ENCODE measurements around the gene GPR150. TPM values are rescaled to one million over a fixed set of nuclear protein-coding genes. Genes with fewer than 3 reads are reported as not detected.

Gene GPR150
- under 0.01 TPM for total RNA-seq

DNA sequence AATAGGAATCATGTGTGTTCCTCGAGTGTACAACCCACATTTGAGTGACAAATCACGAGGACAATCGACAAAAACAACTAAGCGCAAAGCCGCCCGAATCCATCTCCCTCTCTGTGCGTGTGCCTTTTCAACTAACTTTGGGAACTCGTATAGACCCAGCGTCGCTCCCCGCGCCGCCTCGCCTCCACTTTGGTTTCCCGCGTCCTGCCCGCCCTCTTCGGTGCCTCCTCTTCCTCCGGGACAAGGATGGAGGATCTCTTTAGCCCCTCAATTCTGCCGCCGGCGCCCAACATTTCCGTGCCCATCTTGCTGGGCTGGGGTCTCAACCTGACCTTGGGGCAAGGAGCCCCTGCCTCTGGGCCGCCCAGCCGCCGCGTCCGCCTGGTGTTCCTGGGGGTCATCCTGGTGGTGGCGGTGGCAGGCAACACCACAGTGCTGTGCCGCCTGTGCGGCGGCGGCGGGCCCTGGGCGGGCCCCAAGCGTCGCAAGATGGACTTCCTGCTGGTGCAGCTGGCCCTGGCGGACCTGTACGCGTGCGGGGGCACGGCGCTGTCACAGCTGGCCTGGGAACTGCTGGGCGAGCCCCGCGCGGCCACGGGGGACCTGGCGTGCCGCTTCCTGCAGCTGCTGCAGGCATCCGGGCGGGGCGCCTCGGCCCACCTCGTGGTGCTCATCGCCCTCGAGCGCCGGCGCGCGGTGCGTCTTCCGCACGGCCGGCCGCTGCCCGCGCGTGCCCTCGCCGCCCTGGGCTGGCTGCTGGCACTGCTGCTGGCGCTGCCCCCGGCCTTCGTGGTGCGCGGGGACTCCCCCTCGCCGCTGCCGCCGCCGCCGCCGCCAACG, at the start of gene GPR150:
GPR150 (plus strand) TSS at position 58 of the 840 bp plus-strand sequence; CDS start at position 247, 189 bp downstream.
- peaks cover 9 to 14% (median 12%) of the 10 kb centered on the region in 3 donors for H3K4me1 ChIP-seq (ENCODE audit: control insufficient read depth in 3 of 3, insufficient read depth in 3 of 3, low read length in 3 of 3)
- H3K27me3 ChIP-seq (ENCODE audit: control insufficient read depth in 3 of 3, insufficient read depth in 3 of 3, low read length in 3 of 3) = peaks cover 0 to 7% (median 2%) of the 10 kb centered on the region in 3 donors
- H3K9ac ChIP-seq (ENCODE audit: low read depth in 1 of 3, low read length in 3 of 3) = peak within 1 kb of the TSS in 2 of 3 donors; percentile 48 to 70
- H3K4me3 ChIP-seq (ENCODE audit: low read length in 3 of 3) = peak within 1 kb of the TSS; percentile 72 to 75 (median 74)
- no peaks in the 10 kb centered on the region for H3K9me3 ChIP-seq (ENCODE audit: control insufficient read depth in 3 of 3, low read length in 3 of 3)
- H3K36me3 ChIP-seq (ENCODE audit: control insufficient read depth in 3 of 3, insufficient read depth in 3 of 3, low read length in 3 of 3) = no peaks in the 10 kb centered on the region
- no peak within 1 kb of the TSS for H3K27ac ChIP-seq (ENCODE audit: low read depth, low read length)

DNA sequence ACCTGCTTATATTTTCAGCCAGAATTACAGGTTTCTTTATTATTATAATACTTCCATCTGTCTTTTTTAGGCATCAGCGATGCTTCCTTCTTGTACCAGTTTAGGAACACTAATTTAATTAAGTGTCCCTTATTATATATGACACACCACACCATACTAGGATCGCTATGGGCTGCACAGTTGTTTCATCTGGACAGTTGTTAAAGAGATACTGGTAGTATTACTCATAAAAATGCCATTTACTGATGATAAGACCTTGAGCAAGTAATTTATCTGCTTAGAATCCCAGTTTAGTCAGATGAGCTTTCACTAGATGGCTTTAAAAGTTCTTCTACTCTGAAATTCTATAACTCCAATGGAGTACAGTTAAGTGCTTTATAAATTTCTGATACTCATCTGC, 47.9 kb upstream of the GPR150 start:
- Histone ChIP-seq H3K36me3 (ENCODE audit: control insufficient read depth in 3 of 3, insufficient read depth in 3 of 3, low read length in 3 of 3) (peaks cover 0 to 5% (median 5%) of the 10 kb centered on the region in 3 donors), H3K9me3 (ENCODE audit: control insufficient read depth in 3 of 3, low read length in 3 of 3) (no peaks in the 10 kb centered on the region), H3K27ac (ENCODE audit: low read depth, low read length) (no peak overlapping the region), H3K4me1 (ENCODE audit: control insufficient read depth in 3 of 3, insufficient read depth in 3 of 3, low read length in 3 of 3) (peaks cover 0 to 6% (median 0%) of the 10 kb centered on the region in 3 donors), H3K27me3 (ENCODE audit: control insufficient read depth in 3 of 3, insufficient read depth in 3 of 3, low read length in 3 of 3) (no peaks in the 10 kb centered on the region), H3K4me3 (ENCODE audit: low read length in 3 of 3) (no peak overlapping the region), H3K9ac (ENCODE audit: low read depth in 1 of 3, low read length in 3 of 3) (no peak overlapping the region)

DNA sequence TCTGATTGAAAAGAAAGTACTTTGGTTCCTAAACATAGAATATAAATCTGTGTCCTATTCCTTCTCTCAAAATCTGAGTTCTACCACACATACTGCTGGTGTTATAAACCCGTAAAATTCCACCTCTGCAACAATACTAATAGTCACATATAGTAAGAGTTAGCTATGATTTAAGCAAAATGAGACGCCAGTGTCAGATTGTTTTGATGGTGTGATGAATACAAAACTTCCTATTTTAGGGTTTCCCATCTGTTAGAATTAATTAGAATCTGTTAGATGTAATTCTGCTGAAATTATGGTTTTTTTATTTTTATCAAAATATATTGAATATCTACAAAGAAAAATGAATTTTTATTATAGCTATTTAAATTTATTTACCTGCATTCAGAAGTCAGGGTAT, 38.3 kb upstream of the GPR150 start:
- H3K9ac ChIP-seq (ENCODE audit: low read depth in 1 of 3, low read length in 3 of 3) = no peak overlapping the region

DNA sequence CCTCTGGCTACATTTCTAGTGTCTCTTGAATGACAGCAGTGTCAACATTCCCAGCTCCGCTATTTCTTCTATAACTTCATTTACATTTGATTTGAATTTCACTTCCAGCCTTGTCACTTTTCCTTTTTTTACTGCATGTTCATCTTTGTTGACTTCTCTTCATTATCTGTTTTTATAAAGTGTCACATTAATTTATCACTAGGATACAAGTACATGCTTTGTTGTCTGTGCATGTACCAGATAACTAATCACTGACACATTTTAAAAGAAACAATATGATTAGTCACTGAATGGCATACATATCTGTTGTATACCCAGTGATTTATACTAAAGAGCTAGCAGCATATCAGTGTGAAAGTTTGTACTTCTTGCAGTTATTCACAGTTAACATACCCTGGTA, 35.9 kb upstream of the GPR150 start:
- no peaks in the 10 kb centered on the region for H3K9me3 ChIP-seq (ENCODE audit: control insufficient read depth in 3 of 3, low read length in 3 of 3)
- H3K36me3 ChIP-seq (ENCODE audit: control insufficient read depth in 3 of 3, insufficient read depth in 3 of 3, low read length in 3 of 3) = no peaks in the 10 kb centered on the region
- H3K27ac ChIP-seq (ENCODE audit: low read depth, low read length) = no peak overlapping the region
- H3K4me1 ChIP-seq (ENCODE audit: control insufficient read depth in 3 of 3, insufficient read depth in 3 of 3, low read length in 3 of 3) = no peaks in the 10 kb centered on the region
- H3K9ac ChIP-seq (ENCODE audit: low read depth in 1 of 3, low read length in 3 of 3) = no peak overlapping the region
- H3K27me3 ChIP-seq (ENCODE audit: control insufficient read depth in 3 of 3, insufficient read depth in 3 of 3, low read length in 3 of 3) = no peaks in the 10 kb centered on the region
- no peak overlapping the region for H3K4me3 ChIP-seq (ENCODE audit: low read length in 3 of 3)

More for the DNA sequence above, 38.3 kb upstream of the GPR150 start:
- H3K36me3 ChIP-seq (ENCODE audit: control insufficient read depth in 3 of 3, insufficient read depth in 3 of 3, low read length in 3 of 3) = no peaks in the 10 kb centered on the region
- H3K27me3 ChIP-seq (ENCODE audit: control insufficient read depth in 3 of 3, insufficient read depth in 3 of 3, low read length in 3 of 3) = no peaks in the 10 kb centered on the region
- H3K27ac ChIP-seq (ENCODE audit: low read depth, low read length) = no peak overlapping the region
- no peaks in the 10 kb centered on the region for H3K9me3 ChIP-seq (ENCODE audit: control insufficient read depth in 3 of 3, low read length in 3 of 3)
- no peak overlapping the region for H3K4me3 ChIP-seq (ENCODE audit: low read length in 3 of 3)
- H3K4me1 ChIP-seq (ENCODE audit: control insufficient read depth in 3 of 3, insufficient read depth in 3 of 3, low read length in 3 of 3) = no peaks in the 10 kb centered on the region

DNA sequence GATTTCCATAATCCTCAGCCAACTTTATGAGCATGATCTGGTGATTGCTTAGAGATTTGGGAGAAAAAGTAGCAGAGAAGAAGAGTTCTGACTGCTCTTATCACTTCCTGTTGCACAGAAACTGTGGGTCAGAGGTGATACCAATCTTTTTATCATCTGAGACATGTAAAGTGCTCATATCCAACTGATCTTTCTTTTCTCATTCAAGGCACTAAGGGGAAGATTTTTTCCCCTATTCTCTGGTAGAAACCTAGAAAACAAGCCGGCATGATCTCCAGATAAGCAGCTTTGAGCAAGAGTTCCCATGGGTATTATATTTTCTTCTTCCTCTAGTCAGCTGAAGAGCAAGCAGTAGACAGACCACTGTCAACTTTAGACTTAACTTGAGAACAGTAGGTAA, 29.0 kb upstream of the GPR150 start:
- Histone ChIP-seq H3K36me3 (ENCODE audit: control insufficient read depth in 3 of 3, insufficient read depth in 3 of 3, low read length in 3 of 3) (no peaks in the 10 kb centered on the region), H3K4me3 (ENCODE audit: low read length in 3 of 3) (no peak overlapping the region), H3K27me3 (ENCODE audit: control insufficient read depth in 3 of 3, insufficient read depth in 3 of 3, low read length in 3 of 3) (no peaks in the 10 kb centered on the region), H3K9me3 (ENCODE audit: control insufficient read depth in 3 of 3, low read length in 3 of 3) (no peaks in the 10 kb centered on the region), H3K9ac (ENCODE audit: low read depth in 1 of 3, low read length in 3 of 3) (no peak overlapping the region), H3K27ac (ENCODE audit: low read depth, low read length) (no peak overlapping the region), H3K4me1 (ENCODE audit: control insufficient read depth in 3 of 3, insufficient read depth in 3 of 3, low read length in 3 of 3) (no peaks in the 10 kb centered on the region)

DNA sequence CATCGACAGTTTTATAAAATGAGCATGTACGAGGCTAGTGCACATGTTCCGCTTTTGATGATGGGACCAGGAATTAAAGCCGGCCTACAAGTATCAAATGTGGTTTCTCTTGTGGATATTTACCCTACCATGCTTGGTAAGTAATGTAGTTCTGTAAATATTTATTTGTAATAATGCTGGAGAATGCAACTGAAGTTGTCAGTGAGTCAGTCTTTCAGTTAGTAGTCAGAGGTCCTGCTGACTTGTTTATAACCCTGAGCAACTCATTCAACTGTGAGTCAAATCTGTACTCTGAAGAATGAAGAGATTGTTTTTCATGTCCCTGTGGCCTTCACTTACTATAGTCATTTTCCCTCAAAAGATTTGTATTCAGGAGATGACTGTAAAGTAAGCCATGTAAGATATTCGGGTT, 28.4 kb upstream of the GPR150 start:
- Histone ChIP-seq H3K9me3 (ENCODE audit: control insufficient read depth in 3 of 3, low read length in 3 of 3) (no peaks in the 10 kb centered on the region), H3K27me3 (ENCODE audit: control insufficient read depth in 3 of 3, insufficient read depth in 3 of 3, low read length in 3 of 3) (no peaks in the 10 kb centered on the region), H3K4me3 (ENCODE audit: low read length in 3 of 3) (no peak overlapping the region), H3K27ac (ENCODE audit: low read depth, low read length) (no peak overlapping the region), H3K4me1 (ENCODE audit: control insufficient read depth in 3 of 3, insufficient read depth in 3 of 3, low read length in 3 of 3) (no peaks in the 10 kb centered on the region), H3K9ac (ENCODE audit: low read depth in 1 of 3, low read length in 3 of 3) (no peak overlapping the region), H3K36me3 (ENCODE audit: control insufficient read depth in 3 of 3, insufficient read depth in 3 of 3, low read length in 3 of 3) (no peaks in the 10 kb centered on the region)

DNA sequence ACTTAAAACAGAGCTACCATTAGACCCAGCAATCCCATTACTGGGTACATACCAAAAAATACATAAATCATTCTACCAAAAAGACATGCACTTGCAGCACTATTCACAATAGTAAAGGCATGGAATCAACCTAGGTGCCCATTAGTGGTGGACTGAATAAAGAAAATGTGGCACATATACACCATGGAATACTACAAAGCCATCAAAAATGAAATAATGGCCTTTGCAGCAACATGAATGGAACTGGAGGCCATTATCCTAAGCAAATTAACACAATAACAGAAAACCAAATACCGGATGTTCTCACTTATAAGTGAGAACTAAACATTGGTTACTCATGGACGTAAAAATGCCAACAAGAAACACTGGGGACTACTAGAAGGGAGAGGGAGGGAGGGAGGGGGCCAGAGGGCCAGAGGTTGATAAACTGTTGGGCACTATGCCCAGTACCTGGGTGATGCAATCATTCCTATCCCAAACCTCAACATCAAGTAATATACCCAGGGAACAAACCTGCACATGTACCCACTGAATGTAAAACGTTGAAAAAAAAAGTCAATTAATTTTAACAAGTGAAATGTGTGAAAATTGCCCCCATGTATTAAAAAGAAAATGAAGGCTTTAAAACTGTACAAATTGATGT, 24.5 kb upstream of the GPR150 start:
- Histone ChIP-seq H3K9me3 (ENCODE audit: control insufficient read depth in 3 of 3, low read length in 3 of 3) (no peaks in the 10 kb centered on the region), H3K4me3 (ENCODE audit: low read length in 3 of 3) (no peak overlapping the region), H3K4me1 (ENCODE audit: control insufficient read depth in 3 of 3, insufficient read depth in 3 of 3, low read length in 3 of 3) (no peaks in the 10 kb centered on the region), H3K9ac (ENCODE audit: low read depth in 1 of 3, low read length in 3 of 3) (no peak overlapping the region), H3K36me3 (ENCODE audit: control insufficient read depth in 3 of 3, insufficient read depth in 3 of 3, low read length in 3 of 3) (no peaks in the 10 kb centered on the region), H3K27ac (ENCODE audit: low read depth, low read length) (no peak overlapping the region), H3K27me3 (ENCODE audit: control insufficient read depth in 3 of 3, insufficient read depth in 3 of 3, low read length in 3 of 3) (no peaks in the 10 kb centered on the region)

DNA sequence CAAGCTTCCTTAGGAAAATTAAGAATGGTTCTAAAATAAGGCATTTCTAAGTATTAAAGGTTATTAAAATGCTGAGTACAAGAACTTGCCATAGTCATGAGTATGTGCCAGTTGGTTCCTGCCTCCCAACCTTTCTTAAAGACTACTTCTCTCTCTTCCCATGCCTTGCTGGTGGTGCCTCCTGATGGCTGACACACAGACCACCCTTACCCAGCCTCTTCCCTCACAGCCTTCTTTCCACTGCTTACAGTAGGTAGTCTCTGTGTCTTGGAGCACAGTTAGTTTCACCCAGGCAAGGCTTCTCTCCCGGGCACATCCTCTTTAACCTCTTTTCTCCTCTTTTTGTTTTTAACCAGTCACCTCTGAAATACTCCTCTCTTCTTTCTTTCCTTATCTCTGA, 20.6 kb upstream of the GPR150 start:
- no peak overlapping the region for H3K4me3 ChIP-seq (ENCODE audit: low read length in 3 of 3)
- no peak overlapping the region for H3K27ac ChIP-seq (ENCODE audit: low read depth, low read length)
- H3K36me3 ChIP-seq (ENCODE audit: control insufficient read depth in 3 of 3, insufficient read depth in 3 of 3, low read length in 3 of 3) = peaks cover 3 to 7% (median 3%) of the 10 kb centered on the region in 3 donors
- no peaks in the 10 kb centered on the region for H3K27me3 ChIP-seq (ENCODE audit: control insufficient read depth in 3 of 3, insufficient read depth in 3 of 3, low read length in 3 of 3)
- H3K9me3 ChIP-seq (ENCODE audit: control insufficient read depth in 3 of 3, low read length in 3 of 3) = no peaks in the 10 kb centered on the region
- H3K9ac ChIP-seq (ENCODE audit: low read depth in 1 of 3, low read length in 3 of 3) = no peak overlapping the region
- H3K4me1 ChIP-seq (ENCODE audit: control insufficient read depth in 3 of 3, insufficient read depth in 3 of 3, low read length in 3 of 3) = no peaks in the 10 kb centered on the region

DNA sequence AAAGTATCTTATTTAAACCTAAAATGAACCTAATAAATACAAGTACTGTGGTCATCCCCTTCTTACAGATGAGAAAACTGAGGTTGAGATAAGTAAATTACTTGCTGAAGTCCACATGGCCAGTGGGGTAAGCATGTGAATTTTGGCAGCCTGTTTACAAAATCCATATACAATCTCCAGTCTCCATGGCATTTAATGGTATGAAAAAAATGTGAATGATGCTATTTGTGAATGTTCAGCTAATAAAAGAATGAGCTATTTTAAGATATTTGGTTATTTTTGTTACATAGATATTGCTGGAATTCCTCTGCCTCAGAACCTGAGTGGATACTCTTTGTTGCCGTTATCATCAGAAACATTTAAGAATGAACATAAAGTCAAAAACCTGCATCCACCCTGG, 19.3 kb upstream of the GPR150 start:
- Histone ChIP-seq H3K9me3 (ENCODE audit: control insufficient read depth in 3 of 3, low read length in 3 of 3) (no peaks in the 10 kb centered on the region), H3K27me3 (ENCODE audit: control insufficient read depth in 3 of 3, insufficient read depth in 3 of 3, low read length in 3 of 3) (no peaks in the 10 kb centered on the region), H3K36me3 (ENCODE audit: control insufficient read depth in 3 of 3, insufficient read depth in 3 of 3, low read length in 3 of 3) (peaks cover 3 to 7% (median 3%) of the 10 kb centered on the region in 3 donors), H3K27ac (ENCODE audit: low read depth, low read length) (no peak overlapping the region), H3K4me3 (ENCODE audit: low read length in 3 of 3) (no peak overlapping the region), H3K9ac (ENCODE audit: low read depth in 1 of 3, low read length in 3 of 3) (no peak overlapping the region), H3K4me1 (ENCODE audit: control insufficient read depth in 3 of 3, insufficient read depth in 3 of 3, low read length in 3 of 3) (no peaks in the 10 kb centered on the region)

DNA sequence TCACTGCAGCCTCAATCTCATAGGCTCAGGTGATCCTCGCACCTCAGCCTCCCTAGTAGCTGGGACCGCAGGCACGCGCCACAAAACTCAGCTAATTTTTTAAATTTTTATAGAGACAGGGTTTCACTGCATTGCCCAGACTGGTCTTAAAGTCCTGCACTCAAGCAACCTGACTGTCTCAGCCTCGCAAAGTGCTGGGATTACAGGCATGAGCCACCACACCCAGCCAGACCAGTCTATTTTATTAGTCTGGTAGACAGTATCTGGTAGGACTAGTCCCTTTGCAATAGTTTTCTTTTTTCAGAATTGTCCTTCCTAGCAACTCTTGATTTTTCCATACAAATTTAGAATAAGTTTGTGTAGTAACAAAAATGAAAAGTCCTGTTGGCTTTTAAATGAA, 14.1 kb upstream of the GPR150 start:
- Histone ChIP-seq H3K9me3 (ENCODE audit: control insufficient read depth in 3 of 3, low read length in 3 of 3) (no peaks in the 10 kb centered on the region), H3K4me3 (ENCODE audit: low read length in 3 of 3) (no peak overlapping the region), H3K9ac (ENCODE audit: low read depth in 1 of 3, low read length in 3 of 3) (no peak overlapping the region), H3K27ac (ENCODE audit: low read depth, low read length) (no peak overlapping the region), H3K4me1 (ENCODE audit: control insufficient read depth in 3 of 3, insufficient read depth in 3 of 3, low read length in 3 of 3) (no peaks in the 10 kb centered on the region), H3K36me3 (ENCODE audit: control insufficient read depth in 3 of 3, insufficient read depth in 3 of 3, low read length in 3 of 3) (peaks cover 3 to 7% (median 3%) of the 10 kb centered on the region in 3 donors), H3K27me3 (ENCODE audit: control insufficient read depth in 3 of 3, insufficient read depth in 3 of 3, low read length in 3 of 3) (no peaks in the 10 kb centered on the region)

Data from skeletal muscle tissue (tissue), 4 donors.